HG03521 (cell line): ENCODE data around the gene GNA14.
"Not testable (repeated sequence)": the region's sequence is repeated elsewhere in the genome, so short reads cannot be mapped to it uniquely, and the experiment has no call there.

ENCODE experiments used
- ATAC-seq: cut with Tn5 transposase; IDR thresholded peaks from one replicate; pipeline ENCODE4 v1.9.1; 2021; ENCODE audit warnings: mild to moderate bottlenecking, moderate library complexity; ENCODE audit not compliant: unreplicated experiment

GNA14 gene

GRCh38 chr9:77592476-77592875, 55.6 kb downstream of the GNA14 start:
- ATAC-seq = no peak

GRCh38 chr9:77589046-77589795, 58.9 kb downstream of the GNA14 start:
- no peak for ATAC-seq

GRCh38 chr9:77588271-77588937, 59.7 kb downstream of the GNA14 start:
- ATAC-seq = no peak

GRCh38 chr9:77587851-77588250, 60.3 kb downstream of the GNA14 start:
- ATAC-seq = no peak

- ATAC-seq = no peak
These were observed 61.1 kb downstream of the GNA14 start for GRCh38 chr9:77587042-77587441.

- no peak for ATAC-seq
These were observed 61.5 kb downstream of the GNA14 start for GRCh38 chr9:77586591-77586990.

GRCh38 chr9:77585335-77585786, 62.8 kb downstream of the GNA14 start:
- ATAC-seq = no peak

GRCh38 chr9:77584927-77585326, 63.2 kb downstream of the GNA14 start:
- ATAC-seq = not testable (repeated sequence)

- no peak for ATAC-seq
These were observed 65.1 kb downstream of the GNA14 start for GRCh38 chr9:77582961-77583576.

- ATAC-seq = no peak
These were observed 65.6 kb downstream of the GNA14 start for GRCh38 chr9:77582525-77582924.

- no peak for ATAC-seq
These were observed 72.3 kb downstream of the GNA14 start for GRCh38 chr9:77575785-77576184.

GRCh38 chr9:77569335-77569734, 78.8 kb downstream of the GNA14 start:
- no peak for ATAC-seq

- ATAC-seq = no peak
These were observed 84.9 kb downstream of the GNA14 start for GRCh38 chr9:77563174-77563573.

- ATAC-seq = no peak
These were observed 85.9 kb downstream of the GNA14 start for GRCh38 chr9:77562019-77562748.

- no peak for ATAC-seq
These were observed 86.6 kb downstream of the GNA14 start for GRCh38 chr9:77561331-77562018.

GRCh38 chr9:77556396-77556795, 91.7 kb downstream of the GNA14 start:
- ATAC-seq = no peak

- ATAC-seq = no peak
These were observed 93.5 kb downstream of the GNA14 start for GRCh38 chr9:77554586-77555105.

GRCh38 chr9:77547106-77547730, 100.9 kb downstream of the GNA14 start:
- ATAC-seq = no peak

GRCh38 chr9:77546376-77546950, 101.7 kb downstream of the GNA14 start:
- no peak for ATAC-seq

- ATAC-seq = no peak
These were observed 103.6 kb downstream of the GNA14 start for GRCh38 chr9:77544546-77544945.
